Fibroblast of peridontal ligament (primary cell): ENCODE data around the gene PCYOX1L.

Experiments
- DNase-seq: peaks from one replicate; pipeline ENCODE4 v3.0.0-alpha.2; 2010; ENCODE audit errors: extremely low read depth

The PCYOX1L gene

GRCh38 chr5:149337736-149338135 lies 20.1 kb upstream of the PCYOX1L start:
- no peak for DNase-seq

- DNase-seq: no peak
These were observed 19.5 kb upstream of the PCYOX1L start for GRCh38 chr5:149338364-149338763.

GRCh38 chr5:149340920-149341319 lies 16.9 kb upstream of the PCYOX1L start:
- no peak for DNase-seq

- no peak for DNase-seq
These were observed 16.0 kb upstream of the PCYOX1L start for GRCh38 chr5:149341876-149342275.

GRCh38 chr5:149344151-149344550 lies 13.7 kb upstream of the PCYOX1L start:
- no peak for DNase-seq

GRCh38 chr5:149345147-149345891 lies 12.5 kb upstream of the PCYOX1L start, which contains the start of gene GRPEL2:
Gene GRPEL2, plus strand, starts transcription at chr5:149345499. Its CDS starts 41 bp downstream, at chr5:149345540.
- DNase-seq: peak; percentile 98

GRCh38 chr5:149345892-149346222 lies 12.0 kb upstream of the PCYOX1L start:
- DNase-seq: peak; percentile 62

- DNase-seq: no peak
These were observed 9.3 kb upstream of the PCYOX1L start for GRCh38 chr5:149348518-149348917.

- DNase-seq: no peak
These were observed 8.5 kb upstream of the PCYOX1L start for GRCh38 chr5:149349382-149349781.

- no peak for DNase-seq
These were observed 5.7 kb upstream of the PCYOX1L start for GRCh38 chr5:149352169-149352568.

- no peak for DNase-seq
These were observed 3.9 kb upstream of the PCYOX1L start for GRCh38 chr5:149353911-149354310.

GRCh38 chr5:149355688-149356087 lies 2.2 kb upstream of the PCYOX1L start:
- DNase-seq: no peak

GRCh38 chr5:149356391-149356790 lies 1.5 kb upstream of the PCYOX1L start:
- no peak for DNase-seq

GRCh38 chr5:149358294-149358651 lies 427 bp downstream of the PCYOX1L start:
- no peak for DNase-seq

GRCh38 chr5:149358868-149359495 lies 1.1 kb downstream of the PCYOX1L start:
- DNase-seq: peak; percentile 28

GRCh38 chr5:149360272-149360671 lies 2.4 kb downstream of the PCYOX1L start:
- no peak for DNase-seq

GRCh38 chr5:149362541-149362940 lies 4.7 kb downstream of the PCYOX1L start:
- no peak for DNase-seq

GRCh38 chr5:149363358-149363757 lies 5.5 kb downstream of the PCYOX1L start:
- DNase-seq: no peak

- no peak for DNase-seq
These were observed 6.1 kb downstream of the PCYOX1L start for GRCh38 chr5:149363936-149364335.

GRCh38 chr5:149364719-149365118 lies 6.9 kb downstream of the PCYOX1L start:
- DNase-seq: no peak

- DNase-seq: no peak
These were observed 7.6 kb downstream of the PCYOX1L start for GRCh38 chr5:149365418-149365817.

- DNase-seq: no peak
These were observed 8.4 kb downstream of the PCYOX1L start for GRCh38 chr5:149366169-149366729.

- DNase-seq: peak; percentile 80
These were observed 9.6 kb downstream of the PCYOX1L start for GRCh38 chr5:149367249-149367971.
